ENCODE results near the gene SLC1A2.

- TF ChIP-seq CTCF (IDR thresholded peaks at IDR 0.05) (no peak), EZH2 (IDR thresholded peaks at IDR 0.05) (no peak)
Observed at GRCh38 chr11:35250192-35250591, 169.2 kb downstream of the SLC1A2 start.

Measured in neural progenitor cell (in vitro differentiated cells).